Activated CD8-positive, alpha-beta memory T cell treated with anti-CD3 and anti-CD28 coated beads for 36 hours (primary cell): ENCODE results near the gene LRRC8A. TPM values are rescaled to one million over a fixed set of nuclear protein-coding genes. Genes with fewer than 3 reads are reported as not detected.
"Not testable (repeated sequence)": the region's sequence is repeated elsewhere in the genome, so short reads cannot be mapped to it uniquely, and the experiment has no call there.

Source experiments
- CTCF ChIA-PET: fragments of 350-600 bp; sonication (Branson Sonifier 250); formaldehyde crosslinking; loops from one replicate; lab custom pipeline; 2021; ENCODE audit warnings: antibody characterized with exemption; lab: Charles Lee
- POLR2A ChIA-PET: fragments of 350-600 bp; sonication (Branson Sonifier 250); formaldehyde crosslinking; loops from one replicate; lab custom pipeline; 2021; ENCODE audit warnings: antibody characterized with exemption; lab: Charles Lee
- total RNA-seq, 2 experiments: library from RNA; stranded (reverse); gene quantifications; one replicate each; pipeline ENCODE4 v1.2.3, GENCODE V29; 2021

The LRRC8A gene
- total RNA-seq, 2 experiments from 2014 or later: 22.7 to 24.7 TPM

DNA sequence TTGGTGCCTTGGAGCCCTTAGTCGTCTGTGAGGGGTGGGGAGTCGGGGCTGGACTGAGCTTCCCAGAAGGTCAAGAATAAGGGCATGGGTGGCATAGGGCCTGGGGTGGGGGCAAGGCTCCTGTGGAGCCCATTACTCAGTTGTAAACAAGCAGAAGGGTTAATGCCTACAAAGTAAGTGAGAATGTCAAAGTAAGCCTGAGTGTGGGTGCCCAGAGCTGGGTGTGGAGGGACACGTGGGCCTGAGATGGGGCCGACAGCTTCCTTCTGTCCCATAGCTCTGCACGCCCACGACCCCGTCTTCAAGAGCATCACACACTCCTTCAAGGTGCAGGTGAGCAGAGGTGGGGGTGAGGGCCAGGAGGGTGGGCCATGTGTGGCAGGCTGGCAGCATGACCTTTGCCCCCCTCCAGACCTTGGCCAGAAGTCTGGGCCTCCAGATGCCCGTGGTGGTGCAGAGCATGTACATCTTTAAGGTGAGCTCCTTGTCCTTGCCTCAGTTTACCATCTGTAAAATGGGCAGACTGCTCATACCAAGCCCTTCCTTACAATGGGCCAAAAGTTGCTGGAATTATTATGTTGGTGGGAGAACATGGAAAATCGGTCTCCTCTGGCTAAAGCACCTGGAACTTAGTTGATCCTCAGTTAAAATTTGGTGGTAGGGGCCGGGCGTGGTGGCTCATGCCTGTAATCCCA is 54.4 kb downstream of the LRRC8A start:
- POLR2A ChIA-PET: no interaction called here

DNA sequence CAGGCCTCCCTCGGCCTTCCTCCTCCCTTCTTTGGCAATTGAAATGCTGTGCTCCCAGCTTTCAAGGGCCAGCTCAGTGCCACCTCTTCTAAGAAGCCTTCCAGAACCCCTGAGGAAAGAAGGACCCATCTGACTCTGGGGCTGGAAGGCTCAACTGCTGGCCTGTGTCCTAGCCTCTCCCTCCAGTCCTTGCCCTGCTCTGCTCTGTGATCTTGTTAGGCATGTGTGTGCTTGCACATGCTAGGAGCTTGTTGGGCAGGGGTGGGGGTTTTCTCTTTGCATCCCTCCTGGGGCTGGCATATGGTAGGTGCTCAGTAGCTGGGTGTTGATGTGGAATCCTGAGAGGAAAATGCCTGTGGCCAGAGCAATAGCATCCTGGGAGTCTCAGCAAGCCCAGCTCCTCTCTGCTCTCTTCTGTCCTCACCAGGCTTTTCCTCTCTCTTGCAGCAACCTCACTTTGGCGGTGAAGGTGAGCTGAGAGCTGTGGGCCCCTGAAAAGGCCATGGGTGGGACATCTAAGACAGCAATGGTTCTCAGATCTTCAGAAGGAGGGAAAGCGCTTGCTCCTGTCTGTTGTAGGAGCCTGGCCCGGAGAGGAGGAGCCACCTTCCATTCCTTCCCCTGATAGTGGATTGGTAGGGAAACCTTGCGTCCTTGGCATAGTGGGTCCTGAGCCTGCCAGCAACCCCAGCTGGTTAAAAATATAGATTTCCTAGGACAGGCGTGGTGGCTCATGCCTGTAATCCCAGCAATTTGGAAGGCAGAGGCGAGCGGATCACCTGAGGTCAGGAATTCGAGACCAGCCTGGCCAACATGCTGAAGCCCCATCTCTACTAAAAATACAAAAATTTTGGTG is 55.6 kb downstream of the LRRC8A start:
- CTCF ChIA-PET: interaction anchor here (1.0 kb wide), 1 partner anchor 10 kb away, joined by 6 read pairs; no protein-coding TSS in a partner anchor
- POLR2A ChIA-PET: no interaction called here

More for the DNA sequence above, 54.4 kb downstream of the LRRC8A start:
- CTCF ChIA-PET: interaction anchor here (0.6 kb wide), 1 partner anchor 151 kb away, joined by 3 read pairs; no protein-coding TSS in a partner anchor

DNA sequence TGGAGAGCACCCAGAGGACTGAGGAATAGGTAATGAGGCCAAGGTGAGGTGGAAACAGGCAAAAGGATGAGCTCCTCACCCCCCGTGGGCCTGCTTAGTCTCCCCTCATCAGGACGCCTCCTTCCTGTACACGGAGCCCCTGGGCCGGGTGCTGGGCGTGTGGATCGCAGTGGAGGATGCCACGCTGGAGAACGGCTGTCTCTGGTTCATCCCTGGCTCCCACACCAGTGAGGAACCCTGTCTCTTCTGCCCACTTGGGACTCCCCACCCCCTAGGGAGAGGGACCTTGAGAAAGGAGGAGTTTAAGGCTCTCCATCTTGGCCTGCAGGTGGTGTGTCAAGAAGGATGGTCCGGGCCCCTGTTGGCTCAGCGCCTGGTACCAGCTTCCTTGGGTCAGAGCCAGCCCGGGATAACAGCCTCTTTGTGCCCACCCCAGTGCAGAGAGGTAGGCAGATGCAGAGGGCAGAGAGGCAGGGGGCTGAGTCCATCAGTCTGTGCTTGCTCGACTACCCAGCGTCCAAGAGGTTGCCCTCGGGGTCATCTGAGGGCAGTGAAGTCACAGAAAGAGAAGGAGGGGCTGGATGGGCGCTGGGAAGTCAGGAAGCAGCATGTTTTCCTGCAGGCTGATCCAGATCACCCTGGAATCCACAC is 58.5 kb downstream of the LRRC8A start:
- CTCF ChIA-PET: no interaction called here
- POLR2A ChIA-PET: no interaction called here

DNA sequence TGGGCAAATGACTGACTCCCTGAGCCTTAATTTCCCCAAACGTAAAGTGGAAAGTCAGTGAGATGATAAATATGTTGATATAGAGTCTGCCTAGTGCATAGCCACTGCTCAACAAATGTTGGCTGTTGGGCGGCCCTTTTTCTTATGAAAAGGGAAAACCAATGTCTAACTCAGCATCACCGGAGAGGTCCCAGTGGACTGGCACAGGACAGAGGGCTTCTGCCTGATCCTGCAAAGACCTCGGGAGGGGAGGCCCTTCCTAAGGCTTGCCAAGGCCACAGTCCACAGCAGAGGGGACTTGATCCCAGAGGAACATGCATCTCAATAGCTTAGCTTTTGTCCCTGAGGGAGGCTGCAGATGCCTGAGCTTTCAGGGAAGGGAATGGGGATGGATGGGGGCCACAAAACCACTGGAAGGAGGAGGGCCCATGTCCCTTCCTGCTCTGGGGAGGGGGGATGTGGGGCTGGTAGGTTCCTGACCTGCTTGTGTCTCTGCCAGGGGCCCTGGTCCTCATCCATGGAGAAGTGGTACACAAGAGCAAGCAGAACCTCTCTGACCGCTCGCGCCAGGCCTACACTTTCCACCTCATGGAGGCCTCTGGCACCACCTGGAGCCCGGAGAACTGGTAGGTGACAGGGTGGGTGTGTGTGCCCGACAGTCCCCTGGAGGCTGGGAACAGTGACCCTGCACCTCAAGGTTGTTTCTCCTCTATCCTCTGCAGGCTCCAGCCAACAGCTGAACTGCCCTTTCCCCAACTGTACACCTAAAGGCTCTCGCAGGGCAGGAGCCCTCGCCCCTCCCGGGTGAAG is 59.2 kb downstream of the LRRC8A start:
- POLR2A ChIA-PET: no interaction called here
- CTCF ChIA-PET: no interaction called here

DNA sequence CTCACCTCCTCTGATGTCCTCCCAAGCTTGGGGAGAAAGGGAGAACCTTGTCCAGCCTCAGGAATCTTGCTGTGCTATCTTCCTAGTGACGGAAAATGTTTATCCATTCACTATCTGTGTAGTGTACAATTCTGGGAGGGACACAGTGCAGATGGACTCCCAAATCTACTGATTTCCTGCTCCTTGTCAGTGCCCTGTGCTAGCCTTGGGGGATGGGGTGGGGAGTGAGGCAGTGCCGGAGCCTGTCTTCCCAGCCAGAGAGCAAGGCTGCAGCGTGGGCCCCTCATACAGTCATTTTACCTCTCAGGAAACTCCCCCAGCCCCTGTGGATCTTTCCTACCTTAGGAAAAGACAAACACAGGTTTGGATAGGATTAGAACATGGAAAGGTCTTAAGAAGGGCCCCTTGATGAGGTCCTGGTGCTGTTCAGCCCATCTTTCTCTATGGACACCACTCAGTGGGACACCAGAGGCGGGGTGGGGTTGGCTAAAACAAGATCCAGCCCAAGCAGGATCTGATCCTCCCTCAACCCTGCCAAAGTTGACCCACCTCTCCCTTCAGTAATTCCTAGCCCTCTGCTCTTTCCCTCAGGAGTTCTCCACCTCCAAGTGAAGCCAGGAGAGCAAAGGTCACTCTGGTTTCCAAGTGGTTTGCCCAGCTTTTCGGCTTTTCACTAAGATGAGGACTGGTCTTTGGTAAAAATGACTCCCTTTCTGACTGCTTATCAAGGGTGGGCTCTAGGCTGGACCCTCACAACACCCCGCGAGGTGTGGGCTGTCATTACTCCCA is 62.1 kb downstream of the LRRC8A start:
- ChIA-PET POLR2A (no interaction called here), CTCF (interaction anchor here (0.6 to 1.3 kb wide), 2 partner anchors 80 to 461 kb away, joined by 3 read pairs; no protein-coding TSS in a partner anchor)

DNA sequence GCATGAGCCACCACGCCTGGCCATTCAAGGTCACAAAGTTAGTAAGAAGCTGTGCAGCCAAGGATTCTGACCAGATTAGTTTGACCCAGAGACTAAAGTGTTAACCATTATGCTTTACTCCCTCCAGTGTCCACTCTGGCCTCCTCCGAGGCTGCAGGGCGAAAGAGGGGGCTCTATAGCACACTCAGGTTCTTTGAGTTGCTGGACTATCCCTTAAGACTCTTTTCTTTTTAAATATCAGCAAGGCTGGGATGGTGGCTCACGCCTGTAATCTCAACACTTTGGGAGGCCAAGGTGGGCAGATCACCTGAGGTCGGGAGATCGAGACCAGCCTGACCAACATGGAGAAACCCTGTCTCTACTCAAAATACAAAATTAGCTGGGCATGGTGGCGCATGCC is 63.0 kb downstream of the LRRC8A start:
- POLR2A ChIA-PET: not testable (repeated sequence)
- CTCF ChIA-PET: interaction anchor here (0.6 kb wide), 1 partner anchor 462 kb away, joined by 3 read pairs; no protein-coding TSS in a partner anchor

DNA sequence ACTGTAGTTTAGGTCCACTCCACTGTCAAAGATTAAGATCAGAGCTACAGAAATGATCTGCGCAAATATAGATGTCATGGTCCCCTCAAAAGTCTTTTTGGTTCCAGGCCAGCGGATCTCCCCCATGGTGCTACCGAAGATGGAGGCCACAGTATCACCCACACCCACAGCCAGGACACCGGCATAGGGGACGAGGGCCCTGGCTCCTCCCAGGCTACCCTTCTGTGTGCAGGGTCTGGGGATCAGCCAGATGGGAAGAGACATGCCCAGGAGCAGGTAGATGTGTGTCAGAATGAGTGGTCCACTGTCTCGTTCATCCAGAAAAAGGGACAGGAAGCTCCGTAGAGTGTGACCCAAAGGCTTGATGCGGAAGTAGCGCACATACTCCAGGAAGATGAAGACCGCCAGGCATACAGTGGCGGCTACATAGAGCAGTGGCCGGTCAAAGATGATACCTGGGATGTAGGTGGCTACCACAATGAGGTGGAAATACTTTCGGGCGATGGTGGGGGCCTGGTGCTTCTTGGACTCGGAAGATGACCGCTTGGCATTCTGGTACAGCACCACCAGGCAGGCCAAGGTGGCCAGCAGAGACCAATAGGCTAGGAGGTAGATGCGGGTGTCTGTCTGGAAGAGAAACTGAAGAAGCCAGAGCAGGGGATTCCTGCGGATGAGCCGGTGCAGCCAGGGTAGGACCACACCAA is 64.0 kb downstream of the LRRC8A start:
- CTCF ChIA-PET: interaction anchor here (0.6 kb wide), 1 partner anchor 18 kb away, joined by 3 read pairs; no protein-coding TSS in a partner anchor

DNA sequence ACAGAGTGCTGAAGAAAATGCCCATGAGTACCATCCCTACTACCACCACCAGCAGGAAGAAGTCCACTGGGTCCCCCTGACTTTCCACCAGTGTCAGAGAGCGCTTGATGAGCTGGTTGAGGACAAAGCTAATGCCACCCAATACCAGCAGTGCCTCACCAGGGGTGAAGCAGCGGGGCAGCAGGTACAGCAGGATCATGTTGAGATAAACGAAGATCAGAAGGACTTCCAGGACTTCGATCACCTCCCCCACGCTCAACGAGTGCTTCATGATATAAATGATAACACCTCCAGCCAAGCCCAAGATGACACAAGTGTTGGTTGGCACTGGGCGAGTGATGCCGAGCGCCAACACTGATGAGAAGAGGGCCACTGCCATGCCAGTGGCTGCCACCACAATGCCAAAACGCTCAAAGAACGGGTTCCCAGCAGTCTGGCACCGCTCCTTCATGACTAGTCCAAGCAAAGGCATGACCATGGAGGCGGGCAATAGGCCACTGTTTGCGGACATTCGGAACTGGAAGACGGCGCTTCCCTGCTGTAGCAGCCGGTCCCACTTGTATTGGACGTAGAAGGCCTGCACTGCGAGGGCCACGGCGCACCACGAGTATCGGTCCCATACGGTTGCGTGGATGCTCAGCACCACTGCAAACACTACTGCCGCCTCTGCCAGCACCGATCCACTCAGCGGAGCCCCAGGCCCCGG is 64.8 kb downstream of the LRRC8A start:
- POLR2A ChIA-PET: no interaction called here

More for the DNA sequence above, 64.0 kb downstream of the LRRC8A start:
- POLR2A ChIA-PET: no interaction called here

DNA sequence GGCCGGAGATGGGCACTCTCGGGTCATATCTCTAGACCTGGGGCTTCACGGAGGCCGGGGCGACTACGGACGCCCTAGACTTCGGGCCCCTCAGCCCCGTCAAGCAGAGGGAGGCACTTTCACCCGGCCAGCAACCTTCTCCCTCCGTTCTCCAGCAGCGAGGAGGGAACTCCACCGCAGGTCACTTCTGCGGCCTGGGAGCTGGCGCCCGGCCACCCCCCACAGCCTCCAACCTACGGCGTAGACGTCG is 65.3 kb downstream of the LRRC8A start:
- POLR2A ChIA-PET: no interaction called here

More for the DNA sequence above, 64.8 kb downstream of the LRRC8A start:
- CTCF ChIA-PET: interaction anchor here (0.6 to 1.6 kb wide), 2 partner anchors 18 to 222 kb away, joined by 3 read pairs; partner anchors contain the start of gene ZDHHC12

DNA sequence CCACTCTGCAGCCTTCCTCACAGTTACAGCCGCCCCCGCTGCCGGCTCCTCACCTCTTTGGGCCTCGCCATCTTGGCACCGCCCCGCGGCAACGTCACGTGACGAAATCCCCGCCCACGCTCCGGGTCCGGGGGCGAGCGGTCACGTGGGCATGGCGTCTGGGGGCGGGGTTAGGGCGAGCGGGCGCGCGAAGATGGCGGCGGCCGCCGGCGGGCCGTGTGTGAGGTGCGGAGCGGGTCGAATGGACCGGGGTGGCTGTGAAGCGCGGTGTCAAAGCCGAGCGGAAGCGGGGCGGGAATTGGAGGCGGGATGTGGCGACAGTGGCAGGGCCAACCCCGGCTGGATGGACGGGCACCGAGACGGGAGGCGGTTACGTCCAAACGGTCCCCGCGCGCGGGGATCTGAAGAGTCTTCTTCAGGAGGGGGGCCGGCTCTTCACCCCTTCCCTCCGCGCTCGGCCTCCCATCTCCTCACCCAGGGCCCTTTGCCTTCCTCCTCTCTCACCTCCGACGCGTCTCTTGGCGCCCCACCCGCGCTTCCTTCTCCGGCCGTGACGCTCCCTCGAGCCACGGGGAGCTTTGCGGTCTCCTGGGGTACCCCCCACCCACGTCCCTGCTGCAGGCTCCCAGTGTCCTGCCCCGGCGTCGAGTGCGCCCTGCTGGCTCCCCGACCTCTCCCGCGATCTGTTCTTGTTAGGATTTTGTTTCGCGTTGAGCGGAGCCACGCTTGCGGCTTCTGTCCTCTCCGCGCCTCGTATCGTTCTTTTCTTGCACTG is 65.8 kb downstream of the LRRC8A start, which contains the start of the genes DOLK and NUP188:
DOLK (minus strand) TSS at position 77 of the 775 bp plus-strand sequence. CDS start 300 bp downstream, outside the sequence.
NUP188 (plus strand) TSS at position 173 of the 775 bp plus-strand sequence; CDS start at position 194, 21 bp downstream.
- POLR2A ChIA-PET: interaction anchor here (0.5 to 1.6 kb wide), 3 partner anchors 57 to 129 kb away, joined by 3 to 5 read pairs (median 3); partner anchors contain the start of genes ENDOG and SPOUT1
- CTCF ChIA-PET: interaction anchor here (0.5 to 1.6 kb wide), 2 partner anchors 79 to 223 kb away, joined by 3 to 4 read pairs; partner anchors contain the start of gene ZDHHC12

More for the DNA sequence above, 65.3 kb downstream of the LRRC8A start:
- CTCF ChIA-PET: interaction anchor here (1.6 kb wide), 1 partner anchor 223 kb away, joined by 3 read pairs; the partner anchor contains the start of gene ZDHHC12

DNA sequence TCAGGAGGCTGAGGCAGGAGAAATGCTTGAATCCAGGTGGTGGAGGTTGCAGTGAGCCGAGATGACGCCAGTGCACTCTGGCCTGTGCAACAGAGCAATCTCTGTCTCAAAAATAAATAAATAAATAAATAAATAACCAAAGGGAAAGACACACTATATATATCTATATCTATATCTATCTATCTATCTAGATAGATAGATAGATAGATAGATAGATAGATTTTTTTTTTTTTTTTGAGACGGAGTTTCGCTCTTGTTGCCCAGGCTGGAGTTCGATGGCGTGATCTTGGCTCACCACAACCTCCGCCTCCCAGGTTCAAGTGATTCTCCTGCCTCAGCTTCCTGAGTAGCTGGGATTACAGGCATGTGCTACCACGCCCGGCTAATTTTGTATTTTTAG is 79.5 kb downstream of the LRRC8A start:
- CTCF ChIA-PET: interaction anchor here (0.7 kb wide), 1 partner anchor 39 kb away, joined by 3 read pairs; no protein-coding TSS in a partner anchor
- POLR2A ChIA-PET: interaction anchor here (0.6 to 0.7 kb wide), 2 partner anchors 11 to 79 kb away, joined by 4 to 6 read pairs; no protein-coding TSS in a partner anchor

Other genes with a start within 250 kb of the LRRC8A start
- 10 to 100 TPM; 56.9 to 59.7 TPM for gene DYNC2I2, start 225.3 kb upstream of the LRRC8A start, total RNA-seq
- 100 to 1,000 TPM; 920 to 929 TPM for gene SET, start 192.9 kb upstream of the LRRC8A start, total RNA-seq
- 10 to 100 TPM in 1 of 2 experiments, 1 to 10 TPM in 1; 8.4 to 10.2 TPM for gene PKN3, start 179.6 kb upstream of the LRRC8A start, total RNA-seq
- gene ZDHHC12, start 158.0 kb upstream of the LRRC8A start, total RNA-seq: 10 to 100 TPM; 65.5 to 66.0 TPM
- 10 to 100 TPM; 16.9 to 17.3 TPM for gene ZER1, start 110.2 kb upstream of the LRRC8A start, total RNA-seq
- gene TBC1D13, start 94.9 kb upstream of the LRRC8A start, total RNA-seq: 10 to 100 TPM; 18.7 to 19.6 TPM
- 10 to 100 TPM; 24.9 to 27.7 TPM for gene ENDOG, start 63.6 kb upstream of the LRRC8A start, total RNA-seq
- 100 to 1,000 TPM; 130 to 138 TPM for gene SPOUT1, start 52.3 kb upstream of the LRRC8A start, total RNA-seq
- 10 to 100 TPM; 10.1 to 10.9 TPM for gene KYAT1, start 183 bp upstream of the LRRC8A start, total RNA-seq
- gene PHYHD1, start 38.8 kb downstream of the LRRC8A start, total RNA-seq: not detected
- 10 to 100 TPM; 12.5 to 12.7 TPM for gene DOLK, start 65.5 kb downstream of the LRRC8A start, total RNA-seq
- 100 to 1,000 TPM; 136 to 139 TPM for gene NUP188, start 65.6 kb downstream of the LRRC8A start, total RNA-seq
- gene SH3GLB2, start 146.2 kb downstream of the LRRC8A start, total RNA-seq: 10 to 100 TPM; 54.5 to 56.3 TPM
- gene MIGA2, start 154.5 kb downstream of the LRRC8A start, total RNA-seq: 10 to 100 TPM; 30.0 to 30.8 TPM
- 10 to 100 TPM; 22.5 to 27.0 TPM for gene DOLPP1, start 199.0 kb downstream of the LRRC8A start, total RNA-seq
- gene CRAT, start 228.7 kb downstream of the LRRC8A start, total RNA-seq: 1 to 10 TPM; 9.0 to 9.7 TPM
- 100 to 1,000 TPM; 111 to 113 TPM for gene PTPA, start 229.3 kb downstream of the LRRC8A start, total RNA-seq